AG08395 (cell line): ENCODE results near the gene HSPG2.
"Not testable (repeated sequence)": the region's sequence is repeated elsewhere in the genome, so short reads cannot be mapped to it uniquely, and the experiment has no call there.

ENCODE experiments used
- DNase-seq: peaks from one replicate; pipeline ENCODE4 v3.0.0; 2012; ENCODE audit warnings: mixed read lengths, low spot score

The HSPG2 gene

DNA sequence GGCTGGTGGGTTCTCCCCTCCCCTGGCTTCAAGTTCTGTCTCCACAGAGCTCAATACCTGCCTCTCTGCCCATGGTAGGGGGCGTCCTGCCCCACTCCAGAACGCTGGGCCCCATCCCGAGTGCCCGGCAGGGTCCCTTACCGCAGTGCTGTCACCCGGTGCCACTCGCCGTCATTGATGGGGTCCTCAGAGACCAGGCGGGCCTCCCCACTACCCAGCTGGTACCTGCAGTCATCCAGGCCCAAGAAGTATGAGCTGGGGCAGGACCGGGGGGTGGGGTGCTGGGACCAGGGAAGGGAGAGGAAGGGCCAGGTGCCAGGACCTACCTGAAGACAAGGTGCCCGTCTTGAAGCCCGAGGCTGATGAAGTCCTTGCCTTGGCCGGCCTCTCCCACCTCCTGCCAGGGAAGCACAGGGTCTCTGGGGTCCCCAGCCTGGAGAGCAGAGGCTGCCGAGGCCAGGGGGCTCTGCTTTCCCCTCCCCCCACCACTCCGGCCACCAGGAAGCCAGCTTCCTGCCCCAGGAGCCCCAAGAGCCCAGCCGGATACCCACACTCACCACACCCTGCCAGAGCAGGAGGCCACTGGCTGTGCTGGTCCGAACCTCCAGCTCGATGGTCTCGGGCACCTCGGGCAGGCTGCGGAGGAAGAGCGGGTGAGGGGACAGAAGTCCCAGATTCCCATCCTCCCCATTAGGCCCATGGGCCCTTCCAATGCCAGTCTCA is 113.0 kb downstream of the HSPG2 start:
- no peak for DNase-seq

DNA sequence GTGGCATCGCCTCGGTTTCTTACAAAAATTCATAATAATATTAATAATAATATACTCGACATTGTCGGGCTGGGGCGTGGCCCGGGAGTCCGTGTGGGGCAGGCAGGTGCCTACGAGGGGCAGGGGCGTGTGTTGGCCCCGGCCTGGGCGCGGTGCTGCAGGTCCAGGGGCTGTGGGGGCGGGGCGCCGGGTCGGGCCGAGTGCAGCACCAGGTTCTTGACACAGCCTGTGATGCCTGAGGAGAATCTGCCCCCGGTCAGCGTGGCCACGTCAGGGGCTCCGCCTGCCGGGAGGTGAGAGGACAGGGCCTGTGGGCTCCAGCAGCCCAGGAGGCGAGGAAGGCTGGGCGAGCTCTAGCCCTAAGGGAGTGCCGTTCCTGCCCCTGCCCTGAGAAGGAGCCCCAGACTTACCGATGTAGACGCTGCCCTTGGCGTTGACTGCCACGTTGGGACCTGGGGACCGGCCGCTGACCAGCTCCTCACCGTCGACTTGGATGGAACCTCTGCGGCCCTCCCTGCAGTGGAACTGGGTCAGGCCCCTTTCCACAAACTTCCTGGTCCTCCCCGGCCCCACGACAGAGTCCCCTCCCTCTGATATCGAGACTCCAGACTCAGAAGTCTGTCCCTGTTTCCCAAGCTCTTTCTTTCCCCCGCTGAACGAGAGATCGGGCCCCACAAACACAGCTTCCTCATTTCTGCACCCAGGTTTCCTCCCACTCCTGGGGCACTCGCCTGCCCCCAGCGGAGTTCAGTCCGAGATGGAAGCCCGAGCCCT is 113.7 kb downstream of the HSPG2 start:
- DNase-seq = no peak

DNA sequence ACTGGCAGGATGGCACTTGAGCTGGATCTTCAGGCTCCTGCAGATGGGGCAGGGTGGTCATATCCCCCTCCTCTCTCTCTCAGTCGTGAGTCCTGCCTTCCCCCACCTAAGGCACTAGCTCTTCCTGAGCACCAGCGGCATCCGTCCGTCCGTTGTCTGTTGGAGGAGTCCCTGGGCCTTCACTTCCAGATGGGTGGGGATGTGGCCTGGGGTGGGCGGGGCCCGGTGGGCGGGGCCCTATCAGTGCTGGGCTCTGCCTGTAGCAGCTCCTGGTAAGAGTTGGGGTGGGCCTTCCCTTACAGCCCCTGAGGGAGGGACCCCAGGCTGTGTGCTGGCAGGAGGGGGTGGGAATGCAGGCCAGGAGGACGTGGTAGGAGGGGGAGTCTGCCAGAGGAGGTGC is 114.8 kb downstream of the HSPG2 start:
- peak; percentile 51 for DNase-seq

DNA sequence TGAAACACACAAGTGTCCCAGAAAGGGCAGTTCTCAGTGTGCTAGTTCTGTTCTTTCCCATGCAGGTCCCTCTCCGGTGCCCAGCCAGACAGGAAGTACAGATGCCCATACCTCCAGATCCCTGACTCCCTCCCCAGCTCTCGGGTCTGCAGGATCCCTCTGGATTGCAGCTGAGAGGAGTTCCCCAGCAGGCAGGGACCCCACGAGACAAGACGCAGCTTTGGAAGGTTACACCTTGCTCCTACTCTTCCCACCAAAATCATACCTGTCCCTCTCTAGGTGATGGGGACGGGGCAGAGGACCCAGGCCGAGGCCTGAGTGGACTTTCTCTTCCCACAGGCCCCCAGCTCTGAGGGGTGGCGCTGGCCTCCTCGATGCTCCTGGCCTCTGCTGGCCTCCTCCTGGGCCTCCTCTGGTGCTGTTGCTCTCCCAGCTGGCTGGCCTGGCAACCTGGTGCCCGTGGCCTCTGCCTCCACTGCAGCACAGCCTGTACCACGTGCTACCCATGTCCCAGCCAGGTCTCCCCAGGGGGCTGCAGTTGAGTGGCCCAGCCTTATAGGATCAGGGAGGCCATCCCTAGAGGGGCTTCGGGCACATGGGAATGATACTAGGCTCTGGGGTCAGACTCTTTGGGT is 115.6 kb downstream of the HSPG2 start:
- no peak for DNase-seq

DNA sequence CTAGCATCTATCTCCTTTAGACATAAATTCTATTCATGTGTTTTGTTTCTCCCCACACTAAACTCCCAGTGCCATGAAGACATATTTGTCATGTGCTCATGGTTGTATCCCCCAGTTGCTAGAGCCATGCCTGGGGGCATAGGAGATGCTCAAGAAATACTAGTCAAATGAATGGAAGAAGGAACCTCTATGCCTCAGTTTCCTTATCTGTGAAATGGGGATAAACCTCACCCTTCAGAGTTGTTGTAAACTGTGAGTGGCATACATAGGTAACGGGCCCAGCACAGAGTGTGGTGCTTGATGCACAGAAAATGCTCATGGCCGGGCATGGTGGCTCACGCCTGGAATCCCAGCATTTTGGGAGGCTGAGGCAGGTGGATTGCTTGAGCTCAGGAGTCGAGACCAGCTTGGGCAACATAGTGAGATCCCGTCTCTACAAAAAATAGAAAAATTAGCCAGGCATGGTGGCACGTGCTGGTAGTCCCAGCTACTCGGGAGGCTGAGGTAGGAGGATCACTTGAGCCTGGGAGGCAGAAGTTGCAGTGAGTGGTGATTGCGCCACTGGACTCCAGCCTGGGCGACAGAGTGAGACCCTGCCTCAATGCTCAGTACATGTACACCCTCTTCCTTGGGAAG is 116.4 kb downstream of the HSPG2 start:
- DNase-seq = no peak

DNA sequence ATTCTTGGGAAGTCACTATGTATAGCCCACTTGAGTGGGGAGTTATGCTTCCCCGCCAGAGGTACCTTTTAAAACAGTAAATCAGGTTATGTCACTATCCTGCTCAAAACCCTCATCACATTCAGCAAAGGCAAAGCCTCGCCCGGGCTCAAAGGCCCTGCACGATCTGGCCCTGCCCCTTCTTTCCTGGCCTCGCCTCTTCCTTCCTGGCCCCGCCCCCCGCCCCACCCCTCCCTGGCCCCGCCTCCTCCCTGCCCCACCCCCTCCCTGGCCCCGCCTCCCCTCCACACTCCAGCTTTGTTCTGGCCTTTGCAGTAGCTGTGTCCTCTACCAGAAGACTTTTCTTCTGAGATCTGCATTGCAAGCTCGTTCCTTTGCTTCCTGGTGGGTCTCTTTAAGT is 118.5 kb downstream of the HSPG2 start:
- peak; percentile 91 for DNase-seq

DNA sequence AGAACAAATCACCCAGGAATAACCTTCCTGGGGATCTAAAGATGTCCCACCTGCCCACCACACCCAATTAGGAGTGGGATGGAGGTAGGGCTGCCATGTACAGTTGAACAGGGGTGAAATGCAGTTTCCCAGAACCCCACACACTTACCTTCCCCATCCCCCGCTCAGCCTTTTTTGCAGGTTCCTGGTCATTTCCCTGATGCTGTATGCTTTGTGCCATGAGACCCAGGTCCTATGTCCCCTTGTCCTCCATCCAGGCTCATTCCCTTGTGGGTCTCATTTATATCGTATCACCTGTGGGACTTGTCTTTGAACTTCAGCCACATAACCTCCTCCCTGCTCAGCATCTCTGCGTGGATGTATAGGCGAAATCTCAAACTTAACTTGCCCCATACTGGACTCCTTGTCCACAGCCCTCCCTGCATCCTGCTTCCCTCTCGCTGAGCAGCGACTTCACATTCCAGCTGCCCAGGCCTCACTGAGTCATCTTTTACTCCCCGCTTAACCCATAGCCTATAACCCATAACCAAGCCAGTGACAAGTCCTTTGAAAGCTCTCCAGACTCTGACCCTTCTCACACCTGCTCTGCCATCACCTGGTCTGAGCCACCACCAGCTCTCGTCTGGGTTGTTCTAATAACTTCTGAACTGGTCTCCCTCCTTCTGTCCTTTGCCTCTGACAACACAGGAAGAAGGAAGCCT is 120.4 kb downstream of the HSPG2 start:
- peak; percentile 52 for DNase-seq

DNA sequence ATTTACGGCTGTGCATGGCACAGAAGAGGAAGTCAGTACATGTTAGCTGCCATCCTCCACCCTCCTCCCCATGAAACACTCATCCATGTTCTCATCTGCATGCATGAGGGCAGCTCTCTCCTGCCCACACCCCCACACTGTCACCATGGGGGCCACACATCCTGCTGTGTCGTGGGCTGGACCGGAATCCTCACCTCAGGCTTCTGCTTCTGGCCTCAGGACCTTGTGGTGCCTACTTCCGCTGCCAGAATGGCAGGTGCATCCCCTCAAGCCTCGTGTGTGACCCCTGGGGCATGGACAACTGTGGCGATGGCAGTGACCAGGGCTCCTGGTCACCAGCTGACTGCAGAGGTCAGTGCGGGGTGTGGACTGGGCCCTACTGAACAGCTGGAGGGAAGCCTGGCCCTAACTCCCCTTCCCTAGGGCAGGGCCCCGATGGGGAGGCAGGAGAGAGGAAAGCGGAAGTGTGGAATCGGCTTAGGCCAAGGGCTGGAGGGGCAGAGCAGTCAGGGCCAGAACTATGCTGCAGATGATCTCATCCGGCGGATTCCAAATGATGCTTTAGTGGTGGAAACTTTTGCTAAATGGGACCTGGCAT is 121.3 kb downstream of the HSPG2 start:
- no peak for DNase-seq

DNA sequence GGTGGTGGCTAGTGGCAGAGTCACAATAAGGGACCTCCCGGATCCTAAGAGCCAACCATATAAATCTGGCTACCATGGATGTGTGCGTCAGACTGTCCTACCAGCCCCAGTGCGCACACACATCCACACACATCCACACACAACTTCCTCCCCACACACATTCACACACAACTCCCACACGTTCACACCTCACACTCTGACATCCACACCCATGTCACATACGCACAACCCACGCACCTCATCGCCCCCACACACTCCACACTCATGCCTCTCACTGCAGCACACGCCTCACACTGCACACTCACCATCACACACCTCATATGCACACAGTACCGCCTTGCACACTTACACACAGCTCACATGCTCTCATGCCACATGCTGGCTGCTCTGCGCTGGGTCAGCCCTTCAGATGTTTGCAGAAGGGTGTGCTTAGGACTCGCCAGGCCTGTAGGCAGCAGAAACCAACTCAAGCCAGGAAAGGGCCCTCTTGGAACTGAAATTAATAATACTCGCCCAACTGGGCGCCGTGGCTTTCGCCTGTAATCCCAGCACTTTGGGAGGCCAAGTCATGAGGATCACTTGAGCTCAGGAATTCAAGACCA is 122.0 kb downstream of the HSPG2 start:
- DNase-seq = no peak

DNA sequence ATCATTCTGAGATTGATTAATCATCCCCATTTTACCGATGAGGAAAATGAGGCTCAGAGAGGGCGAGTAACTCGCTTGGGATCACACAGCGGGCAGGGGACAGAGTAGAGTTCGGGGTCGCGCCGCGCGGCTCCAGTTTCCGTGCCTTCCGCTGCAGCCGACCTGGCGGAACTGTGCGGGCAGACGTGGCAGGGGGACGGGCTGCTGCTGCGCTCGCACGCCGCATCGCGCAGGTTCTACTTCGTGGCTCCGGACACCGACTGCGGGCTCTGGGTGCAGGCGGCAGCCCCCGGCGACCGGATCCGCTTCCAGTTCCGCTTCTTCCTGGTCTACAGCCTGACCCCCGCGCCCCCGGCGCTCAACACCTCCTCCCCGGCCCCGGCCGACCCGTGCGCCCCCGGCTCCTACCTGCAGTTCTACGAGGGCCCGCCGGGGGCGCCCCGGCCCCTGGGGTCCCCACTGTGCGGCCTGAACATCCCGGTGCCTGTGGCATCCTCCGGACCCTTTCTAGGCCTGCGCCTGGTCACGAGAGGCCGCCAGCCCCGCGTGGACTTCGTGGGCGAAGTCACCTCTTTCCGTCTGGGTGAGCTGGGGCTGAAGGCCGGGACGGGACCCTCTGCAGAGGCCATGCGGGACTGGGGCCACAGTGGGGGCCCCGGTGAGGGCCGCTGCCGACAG is 122.7 kb downstream of the HSPG2 start:
- no peak for DNase-seq

DNA sequence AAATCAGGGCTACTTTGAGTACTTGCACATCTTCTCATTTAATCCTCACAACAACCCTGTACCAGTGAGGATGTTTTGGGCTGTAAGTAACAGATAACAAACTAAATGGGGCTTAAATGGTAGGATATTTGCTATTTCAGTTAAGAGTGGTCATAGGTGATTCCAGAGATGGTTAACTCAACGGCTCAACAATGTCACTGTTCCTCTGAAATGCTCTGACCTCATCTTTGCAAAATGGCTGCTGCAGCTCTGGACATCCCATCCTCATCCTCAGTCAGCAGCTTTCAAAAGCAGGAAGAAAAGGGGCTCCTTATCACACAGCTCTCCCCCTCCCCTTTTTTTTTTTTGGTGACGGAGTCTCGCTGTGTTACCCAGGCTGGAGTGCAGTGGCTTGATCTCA is 123.6 kb downstream of the HSPG2 start:
- DNase-seq = no peak

DNA sequence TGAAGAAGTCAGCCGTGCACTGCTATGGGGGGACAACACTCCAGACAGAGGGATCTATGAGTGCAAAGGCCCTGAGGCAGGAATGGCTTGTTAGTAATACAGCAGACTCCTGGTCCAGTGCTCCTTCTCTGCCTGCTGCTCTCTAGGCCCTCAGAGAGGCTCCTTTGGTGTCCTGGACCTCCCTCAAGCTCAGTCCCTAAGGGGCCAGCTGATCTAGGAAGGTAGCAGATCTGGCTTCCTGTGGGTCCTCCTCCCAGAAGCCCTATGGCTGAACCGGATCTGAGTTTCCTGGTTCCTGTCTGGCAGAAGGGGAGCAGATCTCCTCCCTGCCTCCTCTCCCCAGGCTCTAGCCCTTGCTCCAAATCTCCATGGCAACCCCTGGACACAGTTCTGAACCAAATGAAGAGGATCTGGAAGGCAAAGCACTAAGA is 125.2 kb downstream of the HSPG2 start, which contains the start of gene LDLRAD2:
Gene LDLRAD2 (plus strand): TSS at position 391 of the 431 bp plus-strand sequence. CDS start 187 bp downstream, outside the sequence.
- DNase-seq = peak; percentile 49

DNA sequence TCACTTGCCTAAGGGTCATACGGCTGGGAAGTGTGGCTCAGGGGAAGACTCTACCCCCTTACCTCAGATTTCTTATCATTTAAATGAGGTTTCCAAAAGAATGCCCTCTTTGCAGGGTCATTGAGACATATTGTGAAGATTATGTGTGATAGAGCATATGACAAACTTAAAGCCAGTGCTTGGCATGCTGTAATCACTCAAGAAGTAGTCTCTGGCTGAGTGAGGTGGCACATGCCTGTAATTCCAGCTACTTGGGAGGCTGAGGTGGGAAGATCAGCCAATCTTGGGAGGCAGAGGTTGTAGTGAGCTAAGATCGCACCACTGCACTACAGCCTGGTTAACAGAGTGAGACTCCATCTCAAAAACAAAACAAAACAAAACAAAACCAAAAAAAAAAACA is 132.6 kb downstream of the HSPG2 start:
- DNase-seq = no peak

DNA sequence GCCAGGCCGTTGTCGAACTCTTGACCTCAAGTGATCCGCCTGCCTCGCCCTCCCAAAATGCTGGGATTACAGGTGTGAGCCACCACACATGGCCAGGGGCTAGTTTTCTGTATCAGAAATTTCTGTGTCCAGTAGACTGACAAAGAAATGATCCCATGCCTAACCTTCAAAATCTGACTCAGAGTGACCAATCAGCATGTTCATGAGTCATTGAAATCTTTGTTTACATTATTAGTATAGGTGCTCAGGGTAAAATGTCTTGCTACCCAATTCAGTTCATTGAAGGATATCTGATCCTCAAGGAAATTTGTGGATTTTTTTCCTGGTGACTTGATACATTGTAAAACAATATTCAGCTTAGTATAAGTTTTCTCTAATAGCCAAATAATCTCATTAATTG is 136.0 kb downstream of the HSPG2 start:
- no peak for DNase-seq

DNA sequence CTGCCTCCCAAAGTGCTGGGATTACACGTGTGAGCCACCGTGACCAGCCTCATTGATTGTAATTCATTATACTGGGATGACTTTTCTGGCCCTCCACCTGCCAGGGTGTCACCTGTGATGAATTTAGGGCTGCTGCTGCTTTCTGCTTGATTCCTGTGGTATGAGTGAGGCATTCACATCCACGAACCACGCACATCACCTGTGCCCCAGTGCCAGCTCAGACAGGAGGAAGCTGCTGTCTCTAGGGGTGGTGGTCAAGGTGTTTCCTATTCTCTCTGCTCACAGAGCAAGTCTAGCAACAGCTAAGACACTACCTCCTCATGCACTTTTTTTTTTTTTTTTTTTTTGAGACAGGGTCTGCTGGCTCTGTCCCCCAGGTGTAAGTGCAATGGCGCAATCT is 137.4 kb downstream of the HSPG2 start:
- no peak for DNase-seq

DNA sequence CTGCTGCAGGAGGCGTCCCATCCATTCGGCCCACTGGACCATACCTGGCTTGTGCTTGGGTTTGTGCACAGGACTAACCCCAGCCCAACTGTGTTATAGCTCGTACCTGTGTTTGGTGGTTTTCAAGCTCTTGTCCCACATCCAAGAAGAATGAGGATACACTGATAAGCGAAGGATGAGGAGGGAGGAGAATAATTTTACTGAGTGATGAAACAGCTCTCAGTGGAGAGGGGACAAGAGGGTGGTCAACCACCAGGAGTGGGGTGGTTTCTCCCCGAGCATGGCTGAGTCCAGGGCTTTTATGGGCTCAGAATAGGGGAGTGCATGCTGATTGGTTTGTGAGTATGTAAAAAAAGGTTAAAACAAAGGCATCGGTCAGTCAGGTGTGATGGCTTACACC is 142.0 kb downstream of the HSPG2 start:
- DNase-seq = no peak

DNA sequence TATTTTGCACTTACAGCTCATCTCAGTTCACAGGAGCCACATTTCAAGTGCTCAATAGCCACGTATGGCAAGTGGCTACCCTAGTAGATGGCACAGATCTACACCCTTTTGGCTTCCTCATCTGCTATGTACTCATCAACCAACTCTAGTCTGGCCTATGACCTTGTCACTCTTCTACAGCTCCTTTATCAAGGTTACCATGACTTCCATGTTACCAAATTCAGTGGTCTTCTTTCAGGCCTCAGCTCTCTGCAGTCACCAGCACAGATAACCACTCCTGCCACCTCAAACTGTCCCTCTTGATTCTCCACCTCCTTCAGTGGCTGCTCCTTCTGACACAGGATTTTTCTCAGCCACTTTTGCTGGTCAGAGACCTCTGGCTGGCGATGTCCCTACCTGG is 142.5 kb downstream of the HSPG2 start:
- DNase-seq = no peak

DNA sequence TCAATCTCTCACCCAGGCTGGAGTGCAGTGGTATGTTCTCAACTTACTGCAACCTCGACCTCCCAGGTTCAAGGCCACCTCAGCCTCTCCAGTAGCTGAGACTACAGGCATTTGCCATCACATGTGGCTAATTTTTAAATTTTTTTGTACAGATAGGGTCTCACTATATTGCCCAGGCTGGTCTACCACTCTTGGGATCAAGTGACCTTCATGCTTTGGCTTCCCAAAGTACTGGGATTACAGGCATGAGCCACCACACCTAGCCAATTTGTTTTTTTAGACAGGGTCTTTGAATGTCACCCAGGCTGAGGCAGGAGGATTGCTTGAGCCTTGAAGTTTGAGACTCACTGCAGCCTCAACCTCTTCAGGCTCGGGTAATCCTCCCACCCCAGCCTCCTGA is 144.0 kb downstream of the HSPG2 start:
- no peak for DNase-seq

DNA sequence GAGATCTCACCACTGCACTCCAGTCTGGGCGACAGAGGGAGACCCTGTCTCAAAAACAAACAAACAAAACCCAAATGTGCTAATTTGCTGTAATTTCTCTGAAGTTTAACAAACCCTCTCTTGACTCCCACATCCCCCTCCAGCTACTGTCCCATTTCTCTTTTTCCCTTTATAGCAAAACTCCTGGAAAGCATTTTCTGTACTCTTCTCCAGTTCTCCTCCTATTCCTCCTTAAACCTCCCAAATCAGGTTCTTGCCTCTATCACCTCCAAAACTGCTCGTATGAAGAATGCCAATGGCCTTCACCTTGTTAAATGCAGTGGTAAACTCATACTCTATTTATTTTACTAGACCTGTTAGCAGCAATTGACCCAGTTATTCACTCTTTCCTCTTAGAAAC is 150.5 kb downstream of the HSPG2 start:
- no peak for DNase-seq

DNA sequence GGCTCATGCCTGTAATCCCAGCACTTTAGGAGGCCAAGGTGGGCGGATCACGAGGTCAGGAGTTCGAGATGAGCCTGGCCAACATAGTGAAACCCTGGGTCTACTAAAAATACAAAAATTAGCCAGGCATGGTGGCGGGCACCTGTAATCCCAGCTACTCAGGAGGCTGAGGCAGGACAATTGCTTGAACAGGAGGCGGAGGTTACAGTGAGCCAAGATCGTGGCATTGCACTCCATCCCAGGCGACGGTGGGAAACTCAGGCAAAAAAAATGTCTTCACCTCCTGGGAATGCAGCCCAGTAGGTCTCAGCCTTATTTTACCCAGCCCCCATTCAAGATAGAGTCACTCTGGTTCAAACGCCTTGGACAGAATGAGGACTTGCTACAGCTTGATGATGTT is 151.3 kb downstream of the HSPG2 start:
- not testable (repeated sequence) for DNase-seq
